ENCODE measurements around the gene TSHZ1.
A peak's percentile ranks its signal among the peaks of the same experiment; 100 is the strongest.

TSHZ1 gene

GRCh38 chr18:75210274-75211001, at the start of gene TSHZ1:
Gene TSHZ1 (plus strand): TSS chr18:75210797. CDS start chr18:75211877, 1,080 bp downstream.
- DNase-seq (ENCODE audit: low read depth, low spot score): peak; percentile 53

GRCh38 chr18:75161256-75162028, 49.2 kb upstream of the TSHZ1 start:
- no peak for DNase-seq (ENCODE audit: low read depth, low spot score)

GRCh38 chr18:75162467-75162866, 48.1 kb upstream of the TSHZ1 start:
- DNase-seq (ENCODE audit: low read depth, low spot score): no peak

- DNase-seq (ENCODE audit: low read depth, low spot score): no peak
Measured at GRCh38 chr18:75162978-75163377, 47.6 kb upstream of the TSHZ1 start.

- DNase-seq (ENCODE audit: low read depth, low spot score): no peak
Measured at GRCh38 chr18:75163736-75164135, 46.9 kb upstream of the TSHZ1 start.

- DNase-seq (ENCODE audit: low read depth, low spot score): no peak
Measured at GRCh38 chr18:75164479-75164878, 46.1 kb upstream of the TSHZ1 start.

- no peak for DNase-seq (ENCODE audit: low read depth, low spot score)
Measured at GRCh38 chr18:75165926-75166325, 44.7 kb upstream of the TSHZ1 start.

- no peak for DNase-seq (ENCODE audit: low read depth, low spot score)
Measured at GRCh38 chr18:75167137-75167536, 43.5 kb upstream of the TSHZ1 start.

- no peak for DNase-seq (ENCODE audit: low read depth, low spot score)
Measured at GRCh38 chr18:75167759-75168618, 42.6 kb upstream of the TSHZ1 start.

- no peak for DNase-seq (ENCODE audit: low read depth, low spot score)
Measured at GRCh38 chr18:75168619-75169018, 42.0 kb upstream of the TSHZ1 start.

- no peak for DNase-seq (ENCODE audit: low read depth, low spot score)
Measured at GRCh38 chr18:75169411-75169810, 41.2 kb upstream of the TSHZ1 start.

- DNase-seq (ENCODE audit: low read depth, low spot score): no peak
Measured at GRCh38 chr18:75170022-75170789, 40.4 kb upstream of the TSHZ1 start.

GRCh38 chr18:75170916-75171315, 39.7 kb upstream of the TSHZ1 start:
- no peak for DNase-seq (ENCODE audit: low read depth, low spot score)

GRCh38 chr18:75172299-75173124, 38.1 kb upstream of the TSHZ1 start:
- DNase-seq (ENCODE audit: low read depth, low spot score): no peak

- no peak for DNase-seq (ENCODE audit: low read depth, low spot score)
Measured at GRCh38 chr18:75173125-75173432, 37.5 kb upstream of the TSHZ1 start.

- DNase-seq (ENCODE audit: low read depth, low spot score): no peak
Measured at GRCh38 chr18:75173738-75174137, 36.9 kb upstream of the TSHZ1 start.

- DNase-seq (ENCODE audit: low read depth, low spot score): no peak
Measured at GRCh38 chr18:75176849-75177248, 33.7 kb upstream of the TSHZ1 start.

- DNase-seq (ENCODE audit: low read depth, low spot score): no peak
Measured at GRCh38 chr18:75178376-75178775, 32.2 kb upstream of the TSHZ1 start.

GRCh38 chr18:75179819-75180600, 30.6 kb upstream of the TSHZ1 start:
- DNase-seq (ENCODE audit: low read depth, low spot score): no peak

- no peak for DNase-seq (ENCODE audit: low read depth, low spot score)
Measured at GRCh38 chr18:75183524-75183923, 27.1 kb upstream of the TSHZ1 start.

All from ELF-1 (cell line).